HepG2 (cell line): ENCODE measurements around the gene LIPH. TPM values are rescaled to one million over a fixed set of nuclear protein-coding genes. Genes with fewer than 3 reads are reported as not detected.

Source experiments
- ATAC-seq: fragments of 200-7000 bp; cut with Tn5 transposase; 3 replicates; pipeline ENCODE4 v1.9.1; 2020; ENCODE audit warnings: mild to moderate bottlenecking, moderate library complexity
- BruUV-seq: library from RNA; stranded (reverse); fragments of 400-500 nt; replicated peaks from 2 replicates; lab custom pipeline; 2021; lab: Mats Ljungman, UMichigan
- CTCF ChIA-PET: fragments of 300-600 bp; formaldehyde crosslinking; extraction: SDS; loops from one replicate; lab custom pipeline; 2021; ENCODE audit warnings: low total read pairs, inconsistent platforms, low intra/inter-chr PET ratio; lab: Yijun Ruan, JAX
- POLR2A ChIA-PET: fragments of 350-600 bp; sonication (Branson Sonifier 250); formaldehyde crosslinking; loops from one replicate; lab custom pipeline; 2020; ENCODE audit warnings: antibody characterized with exemption, inconsistent platforms; lab: Yijun Ruan, JAX
- DNase-seq: peaks from one replicate; pipeline ENCODE4 v3.0.0-alpha.2; 2015; ENCODE audit warnings: low spot score
- FAIRE-seq: peaks from 3 replicates; lab custom pipeline; 2011; peaks lifted over from hg19 to GRCh38; lab: Jason Lieb, UNC
- H2AFZ ChIP-seq: one replicate; pipeline ENCODE4 v1.6.1; 2011; ENCODE audit warnings: low read length, inconsistent platforms
- H3K27ac ChIP-seq: fragments of 300-600 bp; 3 replicates; pipeline ENCODE4 v1.8.0; 2011; ENCODE audit warnings: mixed run types, mild to moderate bottlenecking, mixed read lengths, low read length, inconsistent platforms; ENCODE audit not compliant: insufficient read depth; ENCODE audit errors: extremely low read length
- H3K27me3 ChIP-seq, 2 experiments: fragments of 200-600 bp in 1 of 2; 2 replicates in 1 of 2; 3 replicates in 1 of 2; pipeline versions ENCODE4 v1.6.0 to v1.8.0; 2011; ENCODE audit warnings: low read length in 2 of 2, mild to moderate bottlenecking in 2 of 2, moderate library complexity in 2 of 2, inconsistent platforms in 1 of 2; ENCODE audit not compliant: insufficient read depth in 2 of 2, control insufficient read depth in 1 of 2
- H3K36me3 ChIP-seq, 2 experiments: fragments of 200-600 bp in 1 of 2; replicated peaks in 1 of 2; 2 replicates in 1 of 2; 3 replicates in 1 of 2; pipeline versions ENCODE4 v1.5.1 to v1.8.0; 2011; ENCODE audit warnings: low read length in 2 of 2, inconsistent platforms in 1 of 2; ENCODE audit not compliant: insufficient read depth in 2 of 2, control insufficient read depth in 1 of 2
- H3K4me1 ChIP-seq: 2 replicates; pipeline ENCODE4 v1.5.1; 2012; ENCODE audit warnings: low read length, inconsistent platforms; ENCODE audit not compliant: insufficient read depth
- H3K4me2 ChIP-seq: 2 replicates; pipeline ENCODE4 v1.6.0; 2011; ENCODE audit warnings: low read depth, low read length, inconsistent platforms
- H3K4me3 ChIP-seq, 3 experiments: fragments of 200-600 bp in 1 of 3; sonication (generic), shearing (Covaris generic) in 1 of 3; replicated peaks in 1 of 3; 2 replicates each; pipeline ENCODE4 v1.5.1; 2011 to 2016; ENCODE audit warnings: low read length in 3 of 3, inconsistent platforms in 2 of 3, low read depth in 2 of 3, mild to moderate bottlenecking in 2 of 3, control low read depth in 1 of 3, mixed read lengths in 1 of 3; ENCODE audit not compliant: insufficient read depth in 1 of 3
- H3K79me2 ChIP-seq: one replicate; pipeline ENCODE4 v1.6.1; 2011; ENCODE audit warnings: low read length, inconsistent platforms; ENCODE audit not compliant: insufficient read depth
- H3K9ac ChIP-seq: 2 replicates; pipeline ENCODE4 v1.6.0; 2011; ENCODE audit warnings: mild to moderate bottlenecking, low read depth, low read length, inconsistent platforms; ENCODE audit not compliant: insufficient read depth
- H3K9me3 ChIP-seq: 2 replicates; pipeline ENCODE4 v1.5.1; 2012; ENCODE audit warnings: mild to moderate bottlenecking, low read length
- H4K20me1 ChIP-seq: 2 replicates; pipeline ENCODE4 v1.6.0; 2011; ENCODE audit warnings: inconsistent platforms, mild to moderate bottlenecking, low read length, moderate library complexity; ENCODE audit not compliant: insufficient read depth
- BHLHE40 ChIP-seq: IDR thresholded peaks from 2 replicates; pipeline ENCODE4 v1.6.1; 2011; ENCODE audit warnings: low read length, improper control_type of control experiment
- CHD2 ChIP-seq: IDR thresholded peaks from 2 replicates; pipeline ENCODE4 v1.6.1; 2011; ENCODE audit warnings: low read depth, low read length, improper control_type of control experiment
- IKZF1 ChIP-seq: fragments of 450-650 bp; IDR thresholded peaks from 2 replicates; pipeline ENCODE4 v1.7.1; 2016
- MBD4 ChIP-seq: IDR thresholded peaks from 2 replicates; pipeline ENCODE4 v1.6.1; 2012; ENCODE audit warnings: low read length, inconsistent platforms, borderline replicate concordance
- MTA3 ChIP-seq: sonication (generic); formaldehyde crosslinking; IDR thresholded peaks from 2 replicates; pipeline ENCODE4 v1.4.0; 2020; ENCODE audit warnings: missing genetic modification reagents
- SP5 ChIP-seq: IDR thresholded peaks from 2 replicates; pipeline ENCODE4 v1.6.1; 2016; ENCODE audit warnings: low read depth, borderline replicate concordance
- WGBS: methylation state at CpG from one replicate; pipeline ENCODE4 v1.1.6; 2017; ENCODE audit warnings: low lambda C conversion rate; 5-methylcytosine and 5-hydroxymethylcytosine counted together
- in situ Hi-C: cut with HindIII; loops from 2 replicates; pipeline ENCODE4 v1.10.0; 2017; ENCODE audit warnings: low pct_unique_long_range_greater_than_20kb; ENCODE audit not compliant: extremely low pct_ligation_motif_present
- intact Hi-C: fragments of 100-400 bp; cut with micrococcal nuclease; formaldehyde crosslinking; loops from one replicate; pipeline ENCODE4 v1.10.0; 2022; ENCODE audit not compliant: unreplicated experiment
- polyA plus RNA-seq, 8 experiments: library from polyadenylated mRNA; depleted of rRNA in 3 of 8; stranded (reverse) in 7 of 8; unstranded in 1 of 8; fragments of >200 nt; fragmentation: Illumina TruSeq in 4 of 8; extraction: Trizol in 4 of 8; gene quantifications; 2 replicates each; pipeline versions ENCODE4 v1.2.1 to v1.2.3, GENCODE V29; 2011 to 2016; ENCODE audit warnings: low read depth in 4 of 8, missing spikeins in 1 of 8, mixed read lengths in 1 of 8; ENCODE audit not compliant: insufficient read depth in 1 of 8
- total RNA-seq, 5 experiments: library from RNA; depleted of rRNA; stranded (reverse); fragments of >200 nt; fragmentation: Illumina TruSeq; extraction: Trizol; gene quantifications; 2 replicates each; pipeline ENCODE4 v1.2.3, GENCODE V29; 2016; ENCODE audit warnings: low read depth in 1 of 5
- TF ChIP-seq, protein P1 (sequence below): sonication (generic); formaldehyde crosslinking; IDR thresholded peaks from 2 replicates; pipeline ENCODE4 v1.4.0; 2020; ENCODE audit warnings: mild to moderate bottlenecking, missing genetic modification reagents

Gene LIPH
- total and polyA plus RNA-seq, 2 of the 13 experiments (the other 11 are each of a cell fraction or from before 2014, with no cell fraction given) = 0.09 to 0.34 TPM

DNA sequence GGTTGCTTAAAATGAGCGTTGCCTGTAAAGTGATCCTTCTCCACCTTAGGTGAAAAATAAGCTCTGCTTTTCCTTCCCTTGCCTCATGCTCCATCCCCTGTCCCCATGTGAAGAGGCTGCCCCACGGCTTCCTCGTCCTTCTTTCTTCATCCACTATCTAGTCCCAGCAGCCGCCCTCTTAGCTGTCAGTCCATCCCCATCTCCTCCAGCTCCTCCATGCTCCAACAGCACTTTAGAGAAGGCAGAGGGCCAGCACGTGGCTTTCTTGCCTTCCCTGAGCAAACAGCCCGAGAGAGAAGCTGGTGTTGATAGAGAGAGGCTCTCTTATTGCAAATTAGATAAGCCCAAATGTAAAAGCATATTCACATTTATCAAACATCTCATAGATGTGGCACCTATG, 44.5 kb downstream of the LIPH start:
- no peak for FAIRE-seq
- in situ Hi-C loops = no loop called here
- Histone ChIP-seq H3K36me3 (no peaks in the 10 kb centered on the region), H3K27ac (no peak overlapping the region), H3K4me3 (no peak overlapping the region), H3K9ac (no peak overlapping the region), H3K79me2 (no peaks in the 10 kb centered on the region), H4K20me1 (no peaks in the 10 kb centered on the region), H3K27me3 (no peaks in the 10 kb centered on the region; a peak in 1 of 5 replicates), H3K4me1 (peaks cover 12% of the 10 kb centered on the region), H3K9me3 (no peaks in the 10 kb centered on the region), H2AFZ (no peak overlapping the region), H3K4me2 (no peak overlapping the region)
- DNase-seq = no peak
- ChIA-PET POLR2A (no interaction called here), CTCF (no interaction called here)
- intact Hi-C loops = loop anchor here (10.0 kb wide), 1 partner anchor 47 kb away; the partner anchor contains the start of gene LIPH
- WGBS = 37% methylated on average over 6 of the region's 6 CpGs
- no peak for ATAC-seq
- TF ChIP-seq MBD4 (no peak), CHD2 (no peak), BHLHE40 (no peak), IKZF1 (no peak)
- BruUV-seq = no TSS peak

GRCh38 chr3:185504636-185505035, 47.8 kb downstream of the LIPH start:
- intact Hi-C loops = loop anchor here (10.0 kb wide), 1 partner anchor 50 kb away; the partner anchor contains the start of gene LIPH
- TF ChIP-seq, protein P1, sequence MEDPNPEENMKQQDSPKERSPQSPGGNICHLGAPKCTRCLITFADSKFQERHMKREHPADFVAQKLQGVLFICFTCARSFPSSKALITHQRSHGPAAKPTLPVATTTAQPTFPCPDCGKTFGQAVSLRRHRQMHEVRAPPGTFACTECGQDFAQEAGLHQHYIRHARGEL = no peak
- no peak for TF ChIP-seq SP5
- no peak for TF ChIP-seq MTA3 (CRISPR knock-in tag)
- TF ChIP-seq, all 625 proteins: peak for 0
- no peak for DNase-seq
- Histone ChIP-seq H2AFZ (no peak overlapping the region), H3K9ac (no peak overlapping the region), H3K27ac (no peak overlapping the region), H3K36me3 (no peaks in the 10 kb centered on the region), H3K4me2 (no peak overlapping the region), H3K79me2 (no peaks in the 10 kb centered on the region), H4K20me1 (no peaks in the 10 kb centered on the region), H3K4me3 (no peak overlapping the region), H3K9me3 (no peaks in the 10 kb centered on the region), H3K4me1 (peaks cover 27% of the 10 kb centered on the region), H3K27me3 (no peaks in the 10 kb centered on the region; a peak in 1 of 5 replicates)
- no peak for FAIRE-seq
- no TSS peak for BruUV-seq
- 32% methylated on average over 3 of the region's 3 CpGs for WGBS
- ChIA-PET POLR2A (no interaction called here), CTCF (no interaction called here)
- in situ Hi-C loops = no loop called here
- ATAC-seq = no peak
